MM.1S (cell line): ENCODE measurements around the gene RUVBL2.

Experiments
- EZH2 ChIP-seq: fragments of 300-600 bp; sonication (generic); optimal IDR thresholded peaks from 2 replicates; pipeline ENCODE3; 2017; ENCODE audit warnings: low read depth, mild to moderate bottlenecking, antibody characterized with exemption, low read length, mixed read lengths
- TF ChIP-seq, protein P1 (sequence below): fragments of 300-600 bp; sonication (generic); IDR thresholded peaks from 2 replicates; pipeline ENCODE4 v1.5.1; 2016; ENCODE audit warnings: antibody characterized with exemption, low read length, mixed read lengths

DNA sequence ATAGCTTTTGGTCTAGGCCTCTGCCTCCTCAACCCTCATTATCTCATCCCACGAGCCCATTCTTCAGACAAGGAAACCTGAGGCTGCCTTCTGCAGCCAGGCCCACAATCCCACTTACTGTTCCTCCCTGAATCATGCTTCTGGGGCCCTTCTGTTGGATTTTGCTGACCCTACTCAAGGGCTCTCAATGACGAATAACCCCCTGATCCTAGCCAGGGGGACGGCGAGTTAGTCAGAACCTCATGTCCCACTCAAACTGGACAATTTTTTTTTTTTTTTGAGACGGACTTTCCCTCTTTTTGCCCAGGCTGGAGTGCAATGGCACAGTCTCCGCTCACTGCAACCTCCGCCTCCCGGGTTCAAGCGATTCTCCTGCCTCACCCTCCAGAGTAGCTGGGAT is 28.4 kb downstream of the RUVBL2 start:
- TF ChIP-seq, protein P1, sequence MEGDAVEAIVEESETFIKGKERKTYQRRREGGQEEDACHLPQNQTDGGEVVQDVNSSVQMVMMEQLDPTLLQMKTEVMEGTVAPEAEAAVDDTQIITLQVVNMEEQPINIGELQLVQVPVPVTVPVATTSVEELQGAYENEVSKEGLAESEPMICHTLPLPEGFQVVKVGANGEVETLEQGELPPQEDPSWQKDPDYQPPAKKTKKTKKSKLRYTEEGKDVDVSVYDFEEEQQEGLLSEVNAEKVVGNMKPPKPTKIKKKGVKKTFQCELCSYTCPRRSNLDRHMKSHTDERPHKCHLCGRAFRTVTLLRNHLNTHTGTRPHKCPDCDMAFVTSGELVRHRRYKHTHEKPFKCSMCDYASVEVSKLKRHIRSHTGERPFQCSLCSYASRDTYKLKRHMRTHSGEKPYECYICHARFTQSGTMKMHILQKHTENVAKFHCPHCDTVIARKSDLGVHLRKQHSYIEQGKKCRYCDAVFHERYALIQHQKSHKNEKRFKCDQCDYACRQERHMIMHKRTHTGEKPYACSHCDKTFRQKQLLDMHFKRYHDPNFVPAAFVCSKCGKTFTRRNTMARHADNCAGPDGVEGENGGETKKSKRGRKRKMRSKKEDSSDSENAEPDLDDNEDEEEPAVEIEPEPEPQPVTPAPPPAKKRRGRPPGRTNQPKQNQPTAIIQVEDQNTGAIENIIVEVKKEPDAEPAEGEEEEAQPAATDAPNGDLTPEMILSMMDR: no peak
- TF ChIP-seq EZH2: no peak
